Right atrium auricular region (tissue), 2 donors: Measurements from ENCODE around the gene SAA2. TPM values are rescaled to one million over a fixed set of nuclear protein-coding genes. Genes with fewer than 3 reads are reported as not detected.

ENCODE experiments used
- DNase-seq: peaks from one replicate; pipeline ENCODE4 v3.0.0-alpha.2; 2019; ENCODE audit warnings: low spot score
- H3K27ac ChIP-seq, 2 donors: fragments of 200-600 bp; sonication (generic); 1 replicate in 1 of 2; 2 replicates in 1 of 2; pipeline ENCODE4 v1.5.1; 2016 to 2019
- H3K27me3 ChIP-seq, 2 donors: fragments of 200-600 bp; sonication (generic); one replicate each; pipeline versions ENCODE4 v1.5.1 to v1.6.0; 2017 to 2019
- H3K36me3 ChIP-seq: fragments of 200-600 bp; sonication (generic); one replicate; pipeline ENCODE4 v1.5.1; 2016
- H3K4me1 ChIP-seq, 2 donors: fragments of 200-600 bp; sonication (generic); one replicate each; pipeline versions ENCODE4 v1.5.1 to v1.6.0; 2017 to 2019
- H3K4me3 ChIP-seq, 2 donors: fragments of 200-600 bp; sonication (generic); 1 replicate in 1 of 2; 2 replicates in 1 of 2; pipeline ENCODE4 v1.5.1; 2017 to 2019; ENCODE audit warnings: mild to moderate bottlenecking in 1 of 2, moderate library complexity in 1 of 2
- H3K9me3 ChIP-seq, 2 donors: fragments of 200-600 bp; sonication (generic); one replicate each; pipeline ENCODE4 v1.5.1; 2019
- CTCF ChIP-seq, 2 donors: fragments of 200-600 bp; sonication (generic); IDR thresholded peaks; one replicate each; pipeline ENCODE4 v1.5.1; 2019; ENCODE audit warnings: antibody characterized with exemption in 2 of 2
- total RNA-seq, 2 donors: library from RNA; depleted of rRNA; stranded (reverse); fragments of >200 nt; gene quantifications; one replicate each; pipeline ENCODE4 v1.1.0, GENCODE V29; 2016

The SAA2 gene
- total RNA-seq, 2 donors from 2014 or later: 1.4 TPM; not detected in 1

- H3K27me3 ChIP-seq: no peaks in the 10 kb centered on the region
- H3K9me3 ChIP-seq: no peaks in the 10 kb centered on the region
- no peaks in the 10 kb centered on the region for H3K4me1 ChIP-seq
- no peak for DNase-seq
- H3K27ac ChIP-seq: no peak overlapping the region
- H3K36me3 ChIP-seq: no peaks in the 10 kb centered on the region
- H3K4me3 ChIP-seq: no peak overlapping the region
- TF ChIP-seq CTCF (IDR thresholded peaks at IDR 0.05): no peak
Observed at GRCh38 chr11:18230859-18231258, 17.6 kb downstream of the SAA2 start.

GRCh38 chr11:18229501-18229900, 19.0 kb downstream of the SAA2 start:
- Histone ChIP-seq H3K36me3 (no peaks in the 10 kb centered on the region), H3K27me3 (no peaks in the 10 kb centered on the region), H3K4me1 (no peaks in the 10 kb centered on the region), H3K4me3 (no peak overlapping the region), H3K27ac (no peak overlapping the region), H3K9me3 (no peaks in the 10 kb centered on the region)
- no peak for TF ChIP-seq CTCF (IDR thresholded peaks at IDR 0.05)
- no peak for DNase-seq

GRCh38 chr11:18225913-18226312, 22.6 kb downstream of the SAA2 start:
- no peaks in the 10 kb centered on the region for H3K27me3 ChIP-seq
- H3K4me3 ChIP-seq: no peak overlapping the region
- H3K27ac ChIP-seq: no peak overlapping the region
- TF ChIP-seq CTCF (IDR thresholded peaks at IDR 0.05): no peak
- H3K4me1 ChIP-seq: no peaks in the 10 kb centered on the region
- DNase-seq: no peak
- H3K36me3 ChIP-seq: no peaks in the 10 kb centered on the region
- no peaks in the 10 kb centered on the region for H3K9me3 ChIP-seq

- Histone ChIP-seq H3K9me3 (no peaks in the 10 kb centered on the region), H3K27ac (no peak overlapping the region), H3K4me1 (no peaks in the 10 kb centered on the region), H3K4me3 (no peak overlapping the region), H3K36me3 (no peaks in the 10 kb centered on the region), H3K27me3 (no peaks in the 10 kb centered on the region)
- DNase-seq: no peak
- TF ChIP-seq CTCF (IDR thresholded peaks at IDR 0.05): no peak
Observed at GRCh38 chr11:18223591-18224387, 24.7 kb downstream of the SAA2 start.

- no peaks in the 10 kb centered on the region for H3K4me1 ChIP-seq
- TF ChIP-seq CTCF (IDR thresholded peaks at IDR 0.05): no peak
- H3K27me3 ChIP-seq: no peaks in the 10 kb centered on the region
- no peaks in the 10 kb centered on the region for H3K36me3 ChIP-seq
- DNase-seq: no peak
- no peaks in the 10 kb centered on the region for H3K9me3 ChIP-seq
- H3K4me3 ChIP-seq: no peak overlapping the region
- H3K27ac ChIP-seq: no peak overlapping the region
Observed at GRCh38 chr11:18222814-18223421, 25.6 kb downstream of the SAA2 start.
